ENCODE measurements around the gene TP53BP2. TPM values are rescaled to one million over a fixed set of nuclear protein-coding genes. Genes with fewer than 3 reads are reported as not detected.

The TP53BP2 gene
- total and polyA plus RNA-seq, 2 donors (not counting 3 experiments of a cell fraction or from before 2014, with no cell fraction given), result 21.9 to 51.9 TPM

DNA sequence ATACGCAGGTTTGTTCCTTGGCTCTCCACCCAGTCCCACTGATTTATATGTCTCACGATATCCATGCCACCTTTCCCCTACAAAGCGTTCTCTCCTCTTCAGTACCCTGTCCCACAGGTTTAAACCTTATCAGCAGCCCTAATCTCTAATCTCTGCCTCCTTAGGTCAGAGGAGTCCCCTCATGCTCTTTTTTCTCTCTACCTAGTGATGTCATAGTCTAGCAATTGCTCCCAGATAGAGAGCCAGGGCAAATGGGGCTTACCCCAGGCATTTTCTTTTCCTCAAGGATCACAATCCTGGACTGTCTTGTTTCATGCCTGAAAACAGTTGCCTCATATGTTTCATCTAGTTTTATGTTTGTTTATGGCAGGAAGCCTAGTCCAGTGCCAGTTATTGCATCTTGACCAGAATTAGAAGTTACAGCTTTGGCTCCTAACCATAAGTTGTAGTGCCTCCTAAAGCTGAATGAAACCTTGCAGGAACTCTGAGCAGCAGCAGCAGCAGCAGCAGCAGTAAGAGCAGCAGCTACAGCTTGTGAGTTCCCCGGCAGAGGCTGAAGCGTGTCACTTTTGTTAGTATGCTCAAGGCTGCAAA lies 26.7 kb upstream of the TP53BP2 start:
- Histone ChIP-seq H3K9ac (replicated peaks; ENCODE audit: extremely low read depth, insufficient read depth, low read length) (no peak overlapping the region), H4K20me1 (replicated peaks; ENCODE audit: control insufficient read depth, extremely low read depth, insufficient read depth, low read length) (no peaks in the 10 kb centered on the region), H3K9me3 (replicated peaks; ENCODE audit: control insufficient read depth, insufficient read depth, low read length) (no peaks in the 10 kb centered on the region), H3K36me3 (ENCODE audit: control insufficient read depth in 2 of 2, extremely low read depth in 1 of 2, insufficient read depth in 2 of 2, low read length in 2 of 2) (no peaks in the 10 kb centered on the region), H3K27me3 (ENCODE audit: control insufficient read depth in 2 of 2, insufficient read depth in 2 of 2, low read length in 2 of 2) (peaks cover 7 to 8% of the 10 kb centered on the region in 2 experiments), H3K9me1 (replicated peaks; ENCODE audit: control insufficient read depth, extremely low read depth, insufficient read depth, low read length) (no peaks in the 10 kb centered on the region), H3K4me2 (ENCODE audit: insufficient read depth, low read length) (no peak overlapping the region), H2AFZ (ENCODE audit: low read depth, low read length) (no peak overlapping the region), H3K27ac (ENCODE audit: insufficient read depth, low read depth, low read length) (no peak overlapping the region), H3K4me3 (replicated peaks in 1 of 3; ENCODE audit: insufficient read depth in 1 of 3, low read depth in 1 of 3, low read length in 3 of 3) (no peak overlapping the region), H3K4me1 (ENCODE audit: control insufficient read depth, extremely low read depth, insufficient read depth, low read length) (no peaks in the 10 kb centered on the region), H3K79me2 (ENCODE audit: control insufficient read depth, insufficient read depth, low read length) (no peaks in the 10 kb centered on the region)
- POLR2A ChIA-PET, result no interaction called here
- CTCF ChIA-PET, result no interaction called here
- intact Hi-C loops (cut with micrococcal nuclease), result no loop called here
- TF ChIP-seq MYC (IDR thresholded peaks at IDR 0.05; ENCODE audit: low read depth, low read length) (no peak), GATA2 (IDR thresholded peaks at IDR 0.05; ENCODE audit: insufficient read depth, insufficient read length, low read depth, low read length) (no peak), JUN (IDR thresholded peaks at IDR 0.05; ENCODE audit: borderline replicate concordance, insufficient read depth, insufficient read length, low read depth) (no peak), EZH2 (IDR thresholded peaks at IDR 0.05; ENCODE audit: borderline replicate concordance, low read depth, low read length, severe bottlenecking) (no peak), POLR2AphosphoS5 (IDR thresholded peaks at IDR 0.05; ENCODE audit: insufficient read depth, low read depth, low read length) (no peak), POLR2A (IDR thresholded peaks at IDR 0.05; ENCODE audit: low read depth, low read length) (no peak), FOS (IDR thresholded peaks at IDR 0.05; ENCODE audit: borderline replicate concordance, insufficient read depth, low read length) (no peak)
- TF ChIP-seq, protein P1, sequence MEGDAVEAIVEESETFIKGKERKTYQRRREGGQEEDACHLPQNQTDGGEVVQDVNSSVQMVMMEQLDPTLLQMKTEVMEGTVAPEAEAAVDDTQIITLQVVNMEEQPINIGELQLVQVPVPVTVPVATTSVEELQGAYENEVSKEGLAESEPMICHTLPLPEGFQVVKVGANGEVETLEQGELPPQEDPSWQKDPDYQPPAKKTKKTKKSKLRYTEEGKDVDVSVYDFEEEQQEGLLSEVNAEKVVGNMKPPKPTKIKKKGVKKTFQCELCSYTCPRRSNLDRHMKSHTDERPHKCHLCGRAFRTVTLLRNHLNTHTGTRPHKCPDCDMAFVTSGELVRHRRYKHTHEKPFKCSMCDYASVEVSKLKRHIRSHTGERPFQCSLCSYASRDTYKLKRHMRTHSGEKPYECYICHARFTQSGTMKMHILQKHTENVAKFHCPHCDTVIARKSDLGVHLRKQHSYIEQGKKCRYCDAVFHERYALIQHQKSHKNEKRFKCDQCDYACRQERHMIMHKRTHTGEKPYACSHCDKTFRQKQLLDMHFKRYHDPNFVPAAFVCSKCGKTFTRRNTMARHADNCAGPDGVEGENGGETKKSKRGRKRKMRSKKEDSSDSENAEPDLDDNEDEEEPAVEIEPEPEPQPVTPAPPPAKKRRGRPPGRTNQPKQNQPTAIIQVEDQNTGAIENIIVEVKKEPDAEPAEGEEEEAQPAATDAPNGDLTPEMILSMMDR (IDR thresholded peaks at IDR 0.05; ENCODE audit: extremely low read depth in 1 of 2, insufficient read depth in 1 of 2, low read depth in 1 of 2, low read length in 2 of 2), result no peak
- TF ChIP-seq, protein P2, sequence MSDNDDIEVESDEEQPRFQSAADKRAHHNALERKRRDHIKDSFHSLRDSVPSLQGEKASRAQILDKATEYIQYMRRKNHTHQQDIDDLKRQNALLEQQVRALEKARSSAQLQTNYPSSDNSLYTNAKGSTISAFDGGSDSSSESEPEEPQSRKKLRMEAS (IDR thresholded peaks at IDR 0.05; ENCODE audit: insufficient read depth, insufficient read length), result no peak
- no TSS peak for BruUV-seq (replicated peaks)
- dilution Hi-C loops (cut with MboI; ENCODE audit: extremely low pct_ligation_motif_present, low sequenced_read_pairs), result no loop called here
- no peak for DNase-seq (ENCODE audit: low read depth, low spot score)
- FAIRE-seq, result no peak
